Measurements from ENCODE around the gene EFNA5. TPM values are rescaled to one million over a fixed set of nuclear protein-coding genes. Genes with fewer than 3 reads are reported as not detected.

EFNA5 gene
- total and polyA plus RNA-seq, 7 donors = 0.32 to 5.4 (median 2.1) TPM

- H3K4me3 ChIP-seq = no peak overlapping the region
- no peak for ATAC-seq
- TF ChIP-seq, protein P1, sequence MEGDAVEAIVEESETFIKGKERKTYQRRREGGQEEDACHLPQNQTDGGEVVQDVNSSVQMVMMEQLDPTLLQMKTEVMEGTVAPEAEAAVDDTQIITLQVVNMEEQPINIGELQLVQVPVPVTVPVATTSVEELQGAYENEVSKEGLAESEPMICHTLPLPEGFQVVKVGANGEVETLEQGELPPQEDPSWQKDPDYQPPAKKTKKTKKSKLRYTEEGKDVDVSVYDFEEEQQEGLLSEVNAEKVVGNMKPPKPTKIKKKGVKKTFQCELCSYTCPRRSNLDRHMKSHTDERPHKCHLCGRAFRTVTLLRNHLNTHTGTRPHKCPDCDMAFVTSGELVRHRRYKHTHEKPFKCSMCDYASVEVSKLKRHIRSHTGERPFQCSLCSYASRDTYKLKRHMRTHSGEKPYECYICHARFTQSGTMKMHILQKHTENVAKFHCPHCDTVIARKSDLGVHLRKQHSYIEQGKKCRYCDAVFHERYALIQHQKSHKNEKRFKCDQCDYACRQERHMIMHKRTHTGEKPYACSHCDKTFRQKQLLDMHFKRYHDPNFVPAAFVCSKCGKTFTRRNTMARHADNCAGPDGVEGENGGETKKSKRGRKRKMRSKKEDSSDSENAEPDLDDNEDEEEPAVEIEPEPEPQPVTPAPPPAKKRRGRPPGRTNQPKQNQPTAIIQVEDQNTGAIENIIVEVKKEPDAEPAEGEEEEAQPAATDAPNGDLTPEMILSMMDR (IDR thresholded peaks at IDR 0.05) = no peak
- no peaks in the 10 kb centered on the region for H3K27me3 ChIP-seq (ENCODE audit: insufficient read depth in 3 of 3, low read length in 2 of 3)
- no peaks in the 10 kb centered on the region for H3K36me3 ChIP-seq (ENCODE audit: insufficient read depth in 1 of 2, low read depth in 1 of 2)
- H3K4me1 ChIP-seq = no peaks in the 10 kb centered on the region
- WGBS, 3 donors = 19 to 22% (median 21%) methylated on average over 6 of the region's 6 CpGs
- H3K27ac ChIP-seq = no peak overlapping the region
- no peaks in the 10 kb centered on the region for H3K9me3 ChIP-seq
- DNase-seq = no peak
- intact Hi-C loops (cut with DNase I) = no loop called here
Measured at GRCh38 chr5:107519900-107520354, 150.8 kb downstream of the EFNA5 start.

DNA sequence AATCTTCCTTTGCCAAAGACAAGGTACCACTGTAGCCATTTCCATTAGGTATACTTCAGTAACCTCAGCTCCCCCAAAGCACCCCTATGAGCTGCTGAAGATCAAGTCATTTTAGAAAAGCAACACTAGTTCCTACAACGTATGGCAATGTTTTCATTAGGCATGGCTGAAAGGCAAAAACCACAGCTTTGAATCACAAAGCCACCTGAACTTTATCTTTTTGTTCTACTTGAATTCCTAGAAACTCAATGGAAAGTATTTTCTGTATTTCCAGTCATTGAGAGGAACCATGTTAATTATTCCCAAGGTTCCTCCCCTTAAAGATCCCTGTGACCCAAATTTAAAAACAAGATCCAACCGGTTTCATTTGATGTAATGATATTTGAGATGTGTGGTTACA is 152.1 kb downstream of the EFNA5 start:
- TF ChIP-seq, protein P1 (IDR thresholded peaks at IDR 0.05) = no peak
- WGBS, 3 donors = 69 to 81% (median 70%) methylated on average over 2 of the region's 2 CpGs
- ATAC-seq = no peak

GRCh38 chr5:107518190-107518589 is 152.5 kb downstream of the EFNA5 start:
- Histone ChIP-seq H3K36me3 (ENCODE audit: insufficient read depth in 1 of 2, low read depth in 1 of 2) (no peaks in the 10 kb centered on the region), H3K9me3 (no peaks in the 10 kb centered on the region), H3K4me3 (no peak overlapping the region), H3K27ac (no peak overlapping the region), H3K4me1 (no peaks in the 10 kb centered on the region), H3K27me3 (ENCODE audit: insufficient read depth in 3 of 3, low read length in 2 of 3) (no peaks in the 10 kb centered on the region)
- ATAC-seq (no peak), DNase-seq (no peak)
- TF ChIP-seq, protein P1 (IDR thresholded peaks at IDR 0.05) = no peak
- WGBS, 3 donors = 76 to 79% (median 77%) methylated on average over 6 of the region's 6 CpGs
- intact Hi-C loops (cut with DNase I) = no loop called here

More for the DNA sequence above, 152.1 kb downstream of the EFNA5 start:
- no peaks in the 10 kb centered on the region for H3K27me3 ChIP-seq (ENCODE audit: insufficient read depth in 3 of 3, low read length in 2 of 3)
- intact Hi-C loops (cut with DNase I) = no loop called here
- no peak overlapping the region for H3K27ac ChIP-seq
- no peak overlapping the region for H3K4me3 ChIP-seq
- no peak for DNase-seq
- no peaks in the 10 kb centered on the region for H3K36me3 ChIP-seq (ENCODE audit: insufficient read depth in 1 of 2, low read depth in 1 of 2)
- H3K4me1 ChIP-seq = no peaks in the 10 kb centered on the region
- H3K9me3 ChIP-seq = no peaks in the 10 kb centered on the region

DNA sequence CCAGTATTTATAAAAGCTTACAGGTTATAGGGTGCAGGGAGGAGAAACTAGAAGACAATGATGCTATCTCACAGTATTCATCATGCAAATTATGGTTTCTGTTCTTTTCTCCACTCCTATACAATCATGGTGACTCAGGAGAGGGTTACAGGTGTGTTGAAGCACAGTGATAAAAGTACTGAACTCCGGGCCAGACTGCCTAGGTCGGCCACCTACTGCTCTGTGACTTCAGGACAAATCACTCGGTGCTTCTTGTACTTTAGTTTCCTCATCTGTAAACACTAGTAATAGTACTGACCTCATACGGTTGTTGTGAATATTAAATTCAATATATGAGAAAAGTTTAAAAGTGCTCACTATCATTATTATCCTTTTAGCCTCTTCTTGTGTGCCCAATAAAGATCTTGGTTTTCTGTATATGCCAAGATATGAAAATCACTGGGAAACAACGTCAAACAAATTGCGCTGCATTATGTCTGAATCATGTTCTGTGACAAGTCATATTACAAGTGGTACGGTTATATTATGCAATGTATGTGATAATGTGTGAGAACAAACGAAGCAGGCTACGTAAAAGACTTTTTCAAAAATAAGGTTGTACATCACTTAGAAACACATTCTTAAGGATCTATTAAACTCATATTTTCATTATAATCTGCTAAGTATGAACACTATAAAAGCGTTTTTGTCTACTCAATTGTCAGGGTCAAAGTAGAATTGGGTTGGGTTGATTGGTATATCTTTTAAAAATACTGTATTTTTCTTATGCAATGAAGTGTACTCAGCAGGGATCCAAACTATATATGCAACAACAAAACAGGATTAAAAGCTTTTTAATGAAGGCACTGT is 153.3 kb downstream of the EFNA5 start:
- intact Hi-C loops (cut with DNase I) = no loop called here
- WGBS, 3 donors = 90 to 93% (median 92%) methylated on average over 10 of the region's 10 CpGs
- TF ChIP-seq, protein P1 (IDR thresholded peaks at IDR 0.05) = no peak
- no peak overlapping the region for H3K4me3 ChIP-seq
- H3K4me1 ChIP-seq = no peaks in the 10 kb centered on the region
- no peaks in the 10 kb centered on the region for H3K36me3 ChIP-seq (ENCODE audit: insufficient read depth in 1 of 2, low read depth in 1 of 2)
- ATAC-seq = no peak
- H3K27me3 ChIP-seq (ENCODE audit: insufficient read depth in 3 of 3, low read length in 2 of 3) = no peaks in the 10 kb centered on the region
- no peaks in the 10 kb centered on the region for H3K9me3 ChIP-seq
- DNase-seq = no peak
- H3K27ac ChIP-seq = no peak overlapping the region

Measured in psoas muscle (tissue), 8 donors.